GM10847 (cell line): ENCODE measurements around the gene SCYL3.

Experiments
- POLR2A ChIP-seq: IDR thresholded peaks from 2 replicates; pipeline ENCODE4 v1.6.1; 2011; ENCODE audit not compliant: insufficient read length; ENCODE audit errors: extremely low read depth

Gene SCYL3

GRCh38 chr1:169886931-169887330 is 6.8 kb downstream of the SCYL3 start:
- TF ChIP-seq POLR2A = no peak

- TF ChIP-seq POLR2A = no peak
Measured at GRCh38 chr1:169886422-169886821, 7.3 kb downstream of the SCYL3 start.

GRCh38 chr1:169885207-169885606 is 8.5 kb downstream of the SCYL3 start:
- TF ChIP-seq POLR2A = no peak

GRCh38 chr1:169884634-169885033 is 9.1 kb downstream of the SCYL3 start:
- TF ChIP-seq POLR2A = no peak

- TF ChIP-seq POLR2A = no peak
Measured at GRCh38 chr1:169882039-169882511, 11.6 kb downstream of the SCYL3 start.

- no peak for TF ChIP-seq POLR2A
Measured at GRCh38 chr1:169879034-169879840, 14.5 kb downstream of the SCYL3 start.

GRCh38 chr1:169878498-169878897 is 15.2 kb downstream of the SCYL3 start:
- no peak for TF ChIP-seq POLR2A

GRCh38 chr1:169877800-169878491 is 15.8 kb downstream of the SCYL3 start:
- no peak for TF ChIP-seq POLR2A

- TF ChIP-seq POLR2A = no peak
Measured at GRCh38 chr1:169874229-169874628, 19.5 kb downstream of the SCYL3 start.

GRCh38 chr1:169873582-169874199 is 20.0 kb downstream of the SCYL3 start:
- no peak for TF ChIP-seq POLR2A

GRCh38 chr1:169872906-169873305 is 20.8 kb downstream of the SCYL3 start:
- TF ChIP-seq POLR2A = no peak

- TF ChIP-seq POLR2A = no peak
Measured at GRCh38 chr1:169869426-169869825, 24.3 kb downstream of the SCYL3 start.

- no peak for TF ChIP-seq POLR2A
Measured at GRCh38 chr1:169868978-169869377, 24.7 kb downstream of the SCYL3 start.

- TF ChIP-seq POLR2A = no peak
Measured at GRCh38 chr1:169867012-169867675, 26.6 kb downstream of the SCYL3 start.

- TF ChIP-seq POLR2A = no peak
Measured at GRCh38 chr1:169866577-169866976, 27.1 kb downstream of the SCYL3 start.
